Mesenchymal stem cell (in vitro differentiated cells and primary cell): Measurements from ENCODE around the gene ZRSR2.

Source experiments
- DNase-seq: peaks from one replicate; pipeline ENCODE4 v3.0.0-alpha.2; 2013
- H2AFZ ChIP-seq: one replicate; pipeline ENCODE4 v1.6.1; 2013; ENCODE audit warnings: low read depth, mild to moderate bottlenecking, control low read depth, inconsistent platforms, low read length, moderate library complexity
- H2AK5ac ChIP-seq: 2 replicates; pipeline ENCODE4 v1.6.1; 2013; ENCODE audit warnings: low read length, moderate library complexity, mild to moderate bottlenecking, inconsistent platforms; ENCODE audit not compliant: severe bottlenecking
- H2BK120ac ChIP-seq: one replicate; pipeline ENCODE4 v1.6.1; 2013; ENCODE audit warnings: low read depth, mild to moderate bottlenecking, inconsistent platforms, low read length, moderate library complexity
- H2BK12ac ChIP-seq, 2 experiments: one replicate each; pipeline ENCODE4 v1.6.1; 2013; ENCODE audit warnings: inconsistent platforms in 2 of 2, low read length in 2 of 2, mild to moderate bottlenecking in 2 of 2, moderate library complexity in 2 of 2, control low read depth in 1 of 2
- H2BK15ac ChIP-seq: one replicate; pipeline ENCODE4 v1.6.1; 2013; ENCODE audit warnings: mild to moderate bottlenecking, low read depth, inconsistent platforms; ENCODE audit not compliant: poor library complexity, severe bottlenecking
- H2BK5ac ChIP-seq: 2 replicates; pipeline ENCODE4 v1.6.1; 2013; ENCODE audit warnings: low read depth, mild to moderate bottlenecking, low read length, control low read depth, inconsistent platforms; ENCODE audit not compliant: poor library complexity, severe bottlenecking
- H3K14ac ChIP-seq, 2 experiments: one replicate each; pipeline ENCODE4 v1.6.1; 2013; ENCODE audit warnings: inconsistent platforms in 2 of 2, low read length in 2 of 2, control low read depth in 1 of 2, mild to moderate bottlenecking in 1 of 2, moderate library complexity in 1 of 2
- H3K18ac ChIP-seq, 2 experiments: one replicate each; pipeline ENCODE4 v1.6.1; 2013; ENCODE audit warnings: inconsistent platforms in 2 of 2, low read length in 2 of 2, control low read depth in 1 of 2, low read depth in 1 of 2, mild to moderate bottlenecking in 1 of 2
- H3K23ac ChIP-seq, 2 experiments: one replicate each; pipeline ENCODE4 v1.6.1; 2013; ENCODE audit warnings: inconsistent platforms in 2 of 2, low read length in 2 of 2, mild to moderate bottlenecking in 2 of 2, moderate library complexity in 2 of 2, control low read depth in 1 of 2
- H3K27ac ChIP-seq: 2 replicates; pipeline ENCODE4 v1.5.1; 2013; ENCODE audit warnings: mild to moderate bottlenecking, moderate library complexity, low read length, control low read depth, inconsistent platforms; ENCODE audit not compliant: poor library complexity, severe bottlenecking
- H3K27me3 ChIP-seq, 2 experiments: 2 replicates each; pipeline versions ENCODE4 v1.6.1 to v1.7.0; 2013; ENCODE audit warnings: low read length in 2 of 2, mild to moderate bottlenecking in 2 of 2, moderate library complexity in 2 of 2, control low read depth in 1 of 2, inconsistent platforms in 1 of 2; ENCODE audit not compliant: control insufficient read depth in 1 of 2, insufficient read depth in 1 of 2
- H3K36me3 ChIP-seq, 2 experiments: 2 replicates each; pipeline versions ENCODE4 v1.6.1 to v1.7.0; 2013; ENCODE audit warnings: low read length in 2 of 2, control low read depth in 1 of 2, inconsistent platforms in 1 of 2, low read depth in 1 of 2, mild to moderate bottlenecking in 1 of 2; ENCODE audit not compliant: insufficient read depth in 2 of 2, control insufficient read depth in 1 of 2
- H3K4ac ChIP-seq, 2 experiments: one replicate each; pipeline ENCODE4 v1.6.1; 2013; ENCODE audit warnings: inconsistent platforms in 2 of 2, low read length in 2 of 2, mild to moderate bottlenecking in 2 of 2, moderate library complexity in 2 of 2, control low read depth in 1 of 2, low read depth in 1 of 2
- H3K4me1 ChIP-seq: 2 replicates; pipeline ENCODE4 v1.6.1; 2013; ENCODE audit warnings: low read depth, low read length, control low read depth; ENCODE audit not compliant: control insufficient read depth, insufficient read depth
- H3K4me2 ChIP-seq: 2 replicates; pipeline ENCODE4 v1.6.1; 2013; ENCODE audit warnings: low read length, mild to moderate bottlenecking, inconsistent platforms; ENCODE audit not compliant: poor library complexity, severe bottlenecking
- H3K4me3 ChIP-seq, 2 experiments: 2 replicates each; pipeline versions ENCODE4 v1.5.1 to v1.7.0; 2013; ENCODE audit warnings: low read length in 2 of 2, mild to moderate bottlenecking in 2 of 2, control low read depth in 1 of 2, low read depth in 1 of 2; ENCODE audit not compliant: insufficient read depth in 1 of 2
- H3K79me1 ChIP-seq: replicated peaks from 2 replicates; pipeline ENCODE4 v1.6.1; 2013; ENCODE audit warnings: mild to moderate bottlenecking, control low read depth, low read length, inconsistent platforms; ENCODE audit not compliant: poor library complexity, severe bottlenecking
- H3K9ac ChIP-seq: 2 replicates; pipeline ENCODE4 v1.7.0; 2013; ENCODE audit warnings: mild to moderate bottlenecking, low read length, moderate library complexity
- H3K9me3 ChIP-seq: 2 replicates; pipeline ENCODE4 v1.7.0; 2013; ENCODE audit warnings: mild to moderate bottlenecking, low read length; ENCODE audit not compliant: control insufficient read depth
- H4K8ac ChIP-seq: one replicate; pipeline ENCODE4 v1.6.1; 2013; ENCODE audit warnings: inconsistent platforms, mild to moderate bottlenecking, low read length, moderate library complexity
- H4K91ac ChIP-seq: one replicate; pipeline ENCODE4 v1.6.1; 2013; ENCODE audit warnings: mild to moderate bottlenecking, low read length, inconsistent platforms
- WGBS: methylation state at CpG from one replicate; pipeline ENCODE4 v1.1.7; 2013; ENCODE audit warnings: mixed read lengths; 5-methylcytosine and 5-hydroxymethylcytosine counted together

Gene ZRSR2

DNA sequence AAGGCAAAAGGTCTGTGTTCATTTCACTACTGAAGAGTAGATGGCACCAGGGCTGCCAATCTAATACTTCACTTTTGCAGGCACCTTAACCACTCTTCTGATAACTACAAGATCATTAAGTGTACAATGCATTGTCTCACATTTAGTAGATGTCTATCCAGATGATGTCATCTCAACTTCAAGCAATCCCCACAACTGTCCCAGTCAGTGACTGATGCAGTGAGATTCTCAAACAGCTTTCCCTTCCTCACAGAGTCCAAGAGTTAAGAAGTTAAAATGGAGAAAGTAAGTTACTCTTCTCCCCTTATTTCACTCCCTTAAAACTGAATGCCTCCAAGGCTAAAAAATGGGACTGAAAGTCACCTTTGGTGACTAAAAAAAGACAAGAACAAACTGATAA lies 53.7 kb downstream of the ZRSR2 start:
- no peak overlapping the region for H2BK5ac ChIP-seq
- H2BK12ac ChIP-seq: no peak overlapping the region
- no peak overlapping the region for H2AK5ac ChIP-seq
- no peaks in the 10 kb centered on the region for H3K4me1 ChIP-seq
- H3K36me3 ChIP-seq: peaks cover 0 to 25% of the 10 kb centered on the region in 2 experiments
- no peak overlapping the region for H2BK15ac ChIP-seq
- H2AFZ ChIP-seq: no peak overlapping the region
- no peak overlapping the region for H3K14ac ChIP-seq
- H3K4ac ChIP-seq: no peak overlapping the region
- H4K8ac ChIP-seq: no peak overlapping the region
- no peaks in the 10 kb centered on the region for H3K79me1 ChIP-seq
- no peaks in the 10 kb centered on the region for H3K27me3 ChIP-seq
- no peak overlapping the region for H3K4me2 ChIP-seq
- H3K9ac ChIP-seq: no peak overlapping the region
- H3K9me3 ChIP-seq: no peaks in the 10 kb centered on the region
- no peak overlapping the region for H3K23ac ChIP-seq
- H3K4me3 ChIP-seq: no peak overlapping the region
- DNase-seq: no peak
- no peak overlapping the region for H3K18ac ChIP-seq
- H3K27ac ChIP-seq: no peak overlapping the region
- no peak overlapping the region for H4K91ac ChIP-seq
- H2BK120ac ChIP-seq: no peak overlapping the region

- no peak overlapping the region for H2AK5ac ChIP-seq
- no peak overlapping the region for H3K18ac ChIP-seq
- peaks cover 0 to 19% of the 10 kb centered on the region in 2 experiments for H3K36me3 ChIP-seq
- H3K79me1 ChIP-seq: no peaks in the 10 kb centered on the region
- no peak overlapping the region for H4K91ac ChIP-seq
- peak overlapping the region; percentile 6 for H3K9ac ChIP-seq
- H3K27me3 ChIP-seq: peaks cover 0 to 4% of the 10 kb centered on the region in 2 experiments
- H3K27ac ChIP-seq: no peak overlapping the region
- H3K4me1 ChIP-seq: no peaks in the 10 kb centered on the region
- H2BK120ac ChIP-seq: no peak overlapping the region
- no peak overlapping the region for H4K8ac ChIP-seq
- H3K9me3 ChIP-seq: no peaks in the 10 kb centered on the region
- no peak overlapping the region for H2BK15ac ChIP-seq
- no peak overlapping the region for H2BK12ac ChIP-seq
- no peak overlapping the region for H3K23ac ChIP-seq
- H3K14ac ChIP-seq: no peak overlapping the region
- DNase-seq: no peak
- no peak overlapping the region for H3K4me2 ChIP-seq
- H2AFZ ChIP-seq: no peak overlapping the region
- H3K4me3 ChIP-seq: no peak overlapping the region
- no peak overlapping the region for H3K4ac ChIP-seq
- WGBS: no CpG with 5 or more reads among the region's 1 CpG
- no peak overlapping the region for H2BK5ac ChIP-seq
Observed at GRCh38 chrX:15848576-15848975, 58.3 kb downstream of the ZRSR2 start.

DNA sequence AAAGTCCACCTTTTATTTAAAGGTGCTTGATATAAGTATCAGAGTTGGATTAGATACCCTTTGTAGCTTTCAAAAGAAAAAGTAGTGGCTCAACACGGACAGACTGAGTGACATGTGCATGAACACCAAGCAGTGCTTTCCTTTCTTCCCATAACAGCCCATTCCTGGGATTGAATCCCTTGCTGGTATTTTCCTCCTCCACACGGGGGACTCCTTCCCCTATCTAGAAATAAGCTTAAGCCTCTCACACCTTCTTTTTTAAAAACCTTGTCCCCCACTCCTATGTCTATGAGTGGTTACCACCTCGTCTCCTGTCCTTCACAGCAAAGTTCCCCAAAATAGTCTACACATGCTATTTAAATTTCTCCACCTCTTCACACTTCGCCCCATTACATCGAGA lies 59.3 kb downstream of the ZRSR2 start:
- H3K79me1 ChIP-seq: no peaks in the 10 kb centered on the region
- peaks cover 0 to 11% of the 10 kb centered on the region in 2 experiments for H3K36me3 ChIP-seq
- 68% methylated on average over 5 of the region's 5 CpGs for WGBS

DNA sequence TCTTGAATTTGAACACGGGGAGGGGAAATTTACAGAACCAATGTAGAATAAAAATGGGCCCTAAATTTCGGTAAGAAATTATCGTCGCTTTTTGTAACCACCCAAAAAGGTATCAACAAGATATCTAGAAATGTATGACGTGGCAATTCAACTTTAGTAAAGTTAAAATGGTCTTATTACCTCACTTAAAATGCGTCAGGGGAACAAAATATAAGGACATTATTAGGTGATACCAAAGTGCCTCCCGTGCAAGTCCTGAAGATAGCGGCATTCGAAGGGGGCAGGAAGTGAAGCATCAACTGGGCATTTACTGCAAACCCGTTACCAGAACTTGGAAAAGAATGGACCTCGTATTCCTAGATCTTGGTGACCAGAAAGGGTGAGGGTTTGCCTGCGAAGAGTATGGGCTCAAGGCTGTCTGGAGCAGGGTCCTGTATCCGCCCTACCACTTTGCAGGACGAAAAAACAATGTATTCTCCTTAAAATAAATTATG lies 63.3 kb downstream of the ZRSR2 start:
- Histone ChIP-seq H3K27ac (no peak overlapping the region), H2BK15ac (no peak overlapping the region), H3K9ac (peak overlapping the region; percentile 86), H3K27me3 (peaks cover 0 to 15% of the 10 kb centered on the region in 2 experiments), H3K14ac (no peak overlapping the region), H3K4me1 (no peaks in the 10 kb centered on the region), H3K9me3 (no peaks in the 10 kb centered on the region), H3K18ac (peak overlapping the region in 1 of 2 experiments; percentile 9), H2AK5ac (no peak overlapping the region), H2BK120ac (no peak overlapping the region), H2AFZ (no peak overlapping the region), H4K8ac (no peak overlapping the region), H3K23ac (no peak overlapping the region), H3K4me2 (peak overlapping the region; percentile 78), H2BK5ac (no peak overlapping the region), H3K79me1 (no peaks in the 10 kb centered on the region), H2BK12ac (no peak overlapping the region), H3K36me3 (no peaks in the 10 kb centered on the region), H3K4me3 (peak overlapping the region; percentile 83 to 85), H4K91ac (no peak overlapping the region), H3K4ac (no peak overlapping the region)
- 3% methylated on average over 7 of the region's 14 CpGs for WGBS
- DNase-seq: peak; percentile 25

More for the DNA sequence above, 59.3 kb downstream of the ZRSR2 start:
- no peak overlapping the region for H2BK120ac ChIP-seq
- H2BK12ac ChIP-seq: no peak overlapping the region
- no peak overlapping the region for H3K4me3 ChIP-seq
- no peak overlapping the region for H4K91ac ChIP-seq
- H3K9me3 ChIP-seq: no peaks in the 10 kb centered on the region
- DNase-seq: peak; percentile 39
- H3K23ac ChIP-seq: no peak overlapping the region
- no peaks in the 10 kb centered on the region for H3K4me1 ChIP-seq
- H3K27me3 ChIP-seq: peaks cover 0 to 8% of the 10 kb centered on the region in 2 experiments
- no peak overlapping the region for H3K4me2 ChIP-seq
- no peak overlapping the region for H2BK5ac ChIP-seq
- no peak overlapping the region for H3K27ac ChIP-seq
- H2AFZ ChIP-seq: no peak overlapping the region
- H3K4ac ChIP-seq: no peak overlapping the region
- H4K8ac ChIP-seq: no peak overlapping the region
- no peak overlapping the region for H3K9ac ChIP-seq
- H2BK15ac ChIP-seq: no peak overlapping the region
- no peak overlapping the region for H2AK5ac ChIP-seq
- no peak overlapping the region for H3K18ac ChIP-seq
- H3K14ac ChIP-seq: no peak overlapping the region
